Skin of body (tissue), 2 donors: ENCODE measurements around the gene SPEN. TPM values are rescaled to one million over a fixed set of nuclear protein-coding genes. Genes with fewer than 3 reads are reported as not detected.
"Not testable (repeated sequence)": the region's sequence is repeated elsewhere in the genome, so short reads cannot be mapped to it uniquely, and the experiment has no call there.

Experiments
- DNase-seq: peaks from one replicate; lab custom pipeline; 2025; lab: John Stamatoyannopoulos, UW
- total RNA-seq: library from RNA; depleted of rRNA; stranded (reverse); fragments of >200 nt; gene quantifications from one replicate; pipeline ENCODE4 v1.2.3, GENCODE V29; 2014

SPEN gene
- total RNA-seq, 1 donor from 2014 or later = 46.5 TPM

GRCh38 chr1:15892857-15893599, 45.5 kb downstream of the SPEN start:
- DNase-seq = not testable (repeated sequence)

- DNase-seq = no peak
Observed at GRCh38 chr1:15895233-15895632, 47.7 kb downstream of the SPEN start.

GRCh38 chr1:15896841-15897610, 49.5 kb downstream of the SPEN start:
- DNase-seq = not testable (repeated sequence)

GRCh38 chr1:15899266-15899665, 51.8 kb downstream of the SPEN start:
- DNase-seq = no peak

- DNase-seq = no peak
Observed at GRCh38 chr1:15900662-15901279, 53.3 kb downstream of the SPEN start.

- DNase-seq = no peak
Observed at GRCh38 chr1:15902882-15903281, 55.4 kb downstream of the SPEN start.

GRCh38 chr1:15908597-15908996, 61.1 kb downstream of the SPEN start:
- DNase-seq = no peak

GRCh38 chr1:15911141-15911540, 63.6 kb downstream of the SPEN start:
- no peak for DNase-seq

- no peak for DNase-seq
Observed at GRCh38 chr1:15911927-15912326, 64.4 kb downstream of the SPEN start.

- DNase-seq = not testable (repeated sequence)
Observed at GRCh38 chr1:15913607-15914006, 66.1 kb downstream of the SPEN start.

GRCh38 chr1:15915991-15916390, 68.5 kb downstream of the SPEN start:
- no peak for DNase-seq

GRCh38 chr1:15916417-15916816, 68.9 kb downstream of the SPEN start:
- no peak for DNase-seq

- no peak for DNase-seq
Observed at GRCh38 chr1:15916916-15917315, 69.4 kb downstream of the SPEN start.

GRCh38 chr1:15918962-15919715, 71.6 kb downstream of the SPEN start:
- DNase-seq = no peak

GRCh38 chr1:15923241-15923640, 75.7 kb downstream of the SPEN start:
- DNase-seq = no peak

- not testable (repeated sequence) for DNase-seq
Observed at GRCh38 chr1:15926448-15926847, 78.9 kb downstream of the SPEN start.

- DNase-seq = no peak
Observed at GRCh38 chr1:15928971-15929965, 81.8 kb downstream of the SPEN start.

- DNase-seq = no peak
Observed at GRCh38 chr1:15931401-15931800, 83.9 kb downstream of the SPEN start.

- no peak for DNase-seq
Observed at GRCh38 chr1:15931884-15932283, 84.4 kb downstream of the SPEN start.

GRCh38 chr1:15932612-15933011, 85.1 kb downstream of the SPEN start:
- no peak for DNase-seq
